HG03064 (cell line): Measurements from ENCODE around the gene CDH5.

Source experiments
- ATAC-seq: cut with Tn5 transposase; IDR thresholded peaks from one replicate; pipeline ENCODE4 v1.9.1; 2021; ENCODE audit warnings: low read depth; ENCODE audit not compliant: unreplicated experiment

Gene CDH5

GRCh38 chr16:66372898-66373155, 6.3 kb downstream of the CDH5 start:
- no peak for ATAC-seq

GRCh38 chr16:66373667-66374066, 7.2 kb downstream of the CDH5 start:
- ATAC-seq, result no peak

- no peak for ATAC-seq
These were observed 7.7 kb downstream of the CDH5 start for GRCh38 chr16:66374176-66374575.

- no peak for ATAC-seq
These were observed 9.0 kb downstream of the CDH5 start for GRCh38 chr16:66375451-66375850.

GRCh38 chr16:66376114-66376513, 9.6 kb downstream of the CDH5 start:
- no peak for ATAC-seq

- no peak for ATAC-seq
These were observed 10.2 kb downstream of the CDH5 start for GRCh38 chr16:66376577-66377305.

GRCh38 chr16:66377324-66377723, 10.8 kb downstream of the CDH5 start:
- ATAC-seq, result no peak

GRCh38 chr16:66378741-66379570, 12.5 kb downstream of the CDH5 start:
- no peak for ATAC-seq

GRCh38 chr16:66379571-66379941, 13.1 kb downstream of the CDH5 start:
- ATAC-seq, result no peak

GRCh38 chr16:66380421-66380820, 13.9 kb downstream of the CDH5 start:
- no peak for ATAC-seq

GRCh38 chr16:66381585-66382170, 15.2 kb downstream of the CDH5 start:
- no peak for ATAC-seq

- ATAC-seq, result no peak
These were observed 15.9 kb downstream of the CDH5 start for GRCh38 chr16:66382171-66382965.

GRCh38 chr16:66382966-66383299, 16.4 kb downstream of the CDH5 start:
- ATAC-seq, result no peak

- ATAC-seq, result no peak
These were observed 17.1 kb downstream of the CDH5 start for GRCh38 chr16:66383551-66383950.

GRCh38 chr16:66385415-66385814, 18.9 kb downstream of the CDH5 start:
- no peak for ATAC-seq

- ATAC-seq, result no peak
These were observed 20.4 kb downstream of the CDH5 start for GRCh38 chr16:66386629-66387622.

- no peak for ATAC-seq
These were observed 21.4 kb downstream of the CDH5 start for GRCh38 chr16:66387817-66388332.

- no peak for ATAC-seq
These were observed 22.1 kb downstream of the CDH5 start for GRCh38 chr16:66388350-66389139.
